OCI-M2 (cell line): ENCODE data around the gene RNF25.

Experiments
- DNase-seq: peaks from one replicate; lab custom pipeline; 2025; ENCODE audit not compliant: unreplicated experiment; lab: John Stamatoyannopoulos, UW

The RNF25 gene

GRCh38 chr2:218687400-218688060 lies 15.7 kb upstream of the RNF25 start:
- DNase-seq = peak; percentile 14

- no peak for DNase-seq
These were observed 8.3 kb upstream of the RNF25 start for GRCh38 chr2:218680061-218680460.

GRCh38 chr2:218679119-218679518 lies 7.3 kb upstream of the RNF25 start:
- no peak for DNase-seq

GRCh38 chr2:218671097-218671653 lies 627 bp downstream of the RNF25 start:
- DNase-seq = no peak

GRCh38 chr2:218664653-218665052 lies 7.1 kb downstream of the RNF25 start:
- no peak for DNase-seq

GRCh38 chr2:218663901-218664300 lies 7.9 kb downstream of the RNF25 start:
- DNase-seq = no peak

GRCh38 chr2:218662827-218663226 lies 9.0 kb downstream of the RNF25 start:
- DNase-seq = no peak

- DNase-seq = no peak
These were observed 9.4 kb downstream of the RNF25 start for GRCh38 chr2:218662377-218662776.

- DNase-seq = no peak
These were observed 11.8 kb downstream of the RNF25 start for GRCh38 chr2:218659988-218660358.

GRCh38 chr2:218659258-218659987 lies 12.4 kb downstream of the RNF25 start, which contains the start of the genes BCS1L and ZNF142:
Gene BCS1L, plus strand, starts transcription at chr2:218659683. Its CDS starts 1,305 bp downstream, at chr2:218660988.
Gene ZNF142, minus strand, starts transcription at chr2:218659623. Its CDS starts 3,194 bp downstream, at chr2:218656429.
- DNase-seq = peak; percentile 53

- DNase-seq = no peak
These were observed 13.0 kb downstream of the RNF25 start for GRCh38 chr2:218658671-218659257.

- no peak for DNase-seq
These were observed 16.1 kb downstream of the RNF25 start for GRCh38 chr2:218655751-218656150.

- no peak for DNase-seq
These were observed 23.1 kb downstream of the RNF25 start for GRCh38 chr2:218648787-218649100.

- DNase-seq = no peak
These were observed 23.6 kb downstream of the RNF25 start for GRCh38 chr2:218648088-218648786.

- no peak for DNase-seq
These were observed 26.7 kb downstream of the RNF25 start for GRCh38 chr2:218645126-218645525.

- DNase-seq = no peak
These were observed 27.1 kb downstream of the RNF25 start for GRCh38 chr2:218644721-218645120.

- no peak for DNase-seq
These were observed 28.0 kb downstream of the RNF25 start for GRCh38 chr2:218643751-218644310.

- no peak for DNase-seq
These were observed 29.0 kb downstream of the RNF25 start for GRCh38 chr2:218642786-218643185.

GRCh38 chr2:218642121-218642656 lies 29.6 kb downstream of the RNF25 start:
- no peak for DNase-seq

GRCh38 chr2:218638372-218638771 lies 33.4 kb downstream of the RNF25 start:
- DNase-seq = no peak

GRCh38 chr2:218635719-218636118 lies 36.1 kb downstream of the RNF25 start:
- DNase-seq = no peak
